Activated CD4-positive, alpha-beta T cell treated with anti-CD3 and anti-CD28 coated beads, Interleukin-2, amount 50 U/mL, for 24 hours (primary cell): ENCODE measurements around the gene ARL2.

Experiments used
- DNase-seq, 2 donors: peaks; one replicate each; pipeline ENCODE4 v3.0.0-alpha.2; 2020; ENCODE audit warnings: low read depth in 1 of 2, low spot score in 1 of 2

The ARL2 gene

DNA sequence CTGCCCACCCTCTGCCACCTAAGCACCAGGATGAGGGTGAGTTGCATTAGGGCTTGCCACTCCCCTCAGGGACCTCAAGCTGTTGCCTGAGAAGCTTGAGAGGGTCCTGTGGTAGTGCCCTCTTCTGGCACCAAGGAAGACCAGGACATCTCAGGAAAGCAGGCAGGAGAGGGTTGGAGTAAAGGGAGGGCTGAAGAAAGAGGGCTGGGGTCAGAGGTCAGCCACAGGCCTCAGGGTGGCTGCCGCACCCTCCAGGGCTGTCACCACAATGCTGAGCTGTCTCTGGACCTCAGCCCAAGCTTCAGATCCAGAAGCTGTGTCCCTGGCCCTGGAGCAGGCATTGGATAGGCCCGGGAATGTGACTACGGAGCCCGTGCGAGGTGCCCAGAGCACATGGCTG, 31.1 kb downstream of the ARL2 start:
- no peak for DNase-seq

DNA sequence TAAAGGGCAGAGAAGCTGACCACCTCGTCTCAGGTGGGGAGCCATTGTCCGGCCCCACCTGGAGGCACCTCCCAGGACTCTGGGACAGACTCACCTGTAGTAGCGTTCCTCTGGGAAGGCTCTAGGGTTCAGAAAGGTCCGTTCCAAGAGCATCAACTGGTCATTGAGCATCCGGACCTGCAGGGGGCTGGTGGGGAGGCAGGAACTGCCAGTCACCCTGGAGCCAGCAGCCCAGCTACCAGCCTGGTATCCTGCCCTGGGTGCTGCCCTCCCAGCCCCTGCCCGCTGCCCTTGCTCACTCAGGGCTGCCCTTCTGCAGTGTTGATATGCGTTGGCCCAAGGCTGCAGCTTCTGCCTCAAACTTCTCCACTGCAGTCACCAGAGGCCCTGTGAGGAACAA, 31.8 kb downstream of the ARL2 start:
- no peak for DNase-seq

DNA sequence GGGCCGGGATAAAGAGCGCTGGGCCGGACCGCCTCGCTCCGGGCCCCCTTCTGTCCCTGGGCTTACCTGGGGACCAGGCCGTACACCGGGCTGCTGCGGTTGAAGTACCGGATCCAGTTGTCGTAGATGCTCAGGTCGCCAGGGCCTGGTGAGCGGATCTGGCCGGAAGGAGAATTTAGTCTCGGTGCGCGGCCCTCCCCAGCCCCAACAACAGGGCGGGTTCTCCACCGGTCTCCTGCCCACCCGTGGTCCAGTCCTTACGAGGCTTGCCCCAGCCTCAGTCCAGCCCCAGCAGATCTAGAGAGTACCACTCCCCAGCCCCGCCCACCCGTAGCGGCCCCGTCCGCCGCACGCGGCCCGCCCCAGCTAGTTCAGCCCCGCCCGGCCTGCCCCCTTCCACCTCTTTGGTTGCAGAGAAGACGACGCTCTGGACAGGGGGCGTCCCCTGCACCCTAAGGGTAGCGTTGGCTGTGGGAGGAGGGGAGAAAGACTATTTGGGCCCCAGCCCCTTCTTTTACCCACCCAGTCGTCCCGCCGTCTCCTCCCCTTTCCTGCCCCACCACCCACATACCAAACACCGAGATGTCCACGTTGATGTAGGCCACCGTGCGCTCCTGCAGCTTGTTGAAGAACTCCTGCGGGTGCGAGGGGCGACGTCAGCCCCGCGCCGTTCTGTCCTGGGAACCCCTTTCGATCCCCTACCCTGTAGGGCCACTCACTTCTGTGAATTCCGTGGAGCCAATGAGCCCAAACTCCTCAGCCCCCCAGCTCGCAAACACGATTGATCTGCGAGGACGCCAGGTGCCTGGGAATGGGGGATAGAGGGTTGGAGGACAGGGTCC, 33.8 kb downstream of the ARL2 start:
- DNase-seq = no peak

DNA sequence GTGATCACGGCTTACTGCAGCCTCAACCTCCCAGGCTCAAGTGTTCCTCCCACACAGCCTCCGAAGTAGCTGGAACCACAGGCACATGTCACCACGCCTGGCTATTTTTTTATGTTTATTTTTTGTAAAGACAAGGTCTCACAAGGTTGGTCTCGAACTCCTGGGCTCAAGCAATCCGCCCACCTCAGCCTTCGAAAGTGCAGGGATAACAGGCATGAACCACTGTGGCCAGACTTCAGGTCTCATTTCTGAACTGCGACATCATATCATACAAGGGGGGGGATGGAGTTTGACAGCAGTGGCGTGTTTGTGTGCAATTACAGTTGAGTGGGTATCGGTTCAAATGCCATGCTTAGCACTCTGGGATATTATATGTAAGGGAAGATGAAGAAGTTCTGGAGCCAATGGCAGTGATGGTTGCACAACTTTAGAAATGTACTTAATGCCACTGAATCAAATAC, 37.5 kb downstream of the ARL2 start:
- no peak for DNase-seq

DNA sequence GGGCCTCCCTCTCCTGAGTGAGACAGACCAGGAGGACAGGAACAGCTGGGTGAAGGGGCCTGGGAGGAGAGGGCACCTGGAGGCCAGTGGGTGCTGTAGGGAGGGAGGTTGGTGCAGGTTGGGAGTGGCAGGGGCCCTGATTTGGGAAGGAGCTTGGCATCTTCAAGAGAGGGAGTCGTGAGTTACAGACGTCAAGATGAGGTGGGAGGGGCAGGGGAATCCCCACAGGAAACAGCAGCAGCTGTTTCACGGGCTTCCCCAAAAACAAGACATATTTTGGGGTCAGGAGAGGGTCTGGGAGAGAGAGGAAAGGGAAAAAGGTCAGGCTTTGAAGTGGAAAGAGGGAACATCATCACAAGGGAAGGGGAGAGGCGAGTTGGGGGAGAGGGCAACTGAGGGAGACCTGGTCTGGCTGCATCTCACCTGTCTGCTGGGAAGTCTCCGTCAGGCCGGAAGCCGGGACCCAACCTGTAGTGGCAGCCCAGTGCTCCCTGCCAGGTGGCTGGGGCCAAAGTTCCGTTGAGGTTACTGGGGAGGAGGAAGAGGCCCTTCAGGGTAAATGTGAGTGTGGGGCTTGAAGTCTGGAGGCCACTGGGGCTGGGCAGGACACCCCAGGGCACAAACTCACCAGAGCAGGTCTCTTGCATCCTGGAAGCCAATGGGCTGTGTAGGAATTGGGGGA, 40.0 kb downstream of the ARL2 start:
- no peak for DNase-seq

DNA sequence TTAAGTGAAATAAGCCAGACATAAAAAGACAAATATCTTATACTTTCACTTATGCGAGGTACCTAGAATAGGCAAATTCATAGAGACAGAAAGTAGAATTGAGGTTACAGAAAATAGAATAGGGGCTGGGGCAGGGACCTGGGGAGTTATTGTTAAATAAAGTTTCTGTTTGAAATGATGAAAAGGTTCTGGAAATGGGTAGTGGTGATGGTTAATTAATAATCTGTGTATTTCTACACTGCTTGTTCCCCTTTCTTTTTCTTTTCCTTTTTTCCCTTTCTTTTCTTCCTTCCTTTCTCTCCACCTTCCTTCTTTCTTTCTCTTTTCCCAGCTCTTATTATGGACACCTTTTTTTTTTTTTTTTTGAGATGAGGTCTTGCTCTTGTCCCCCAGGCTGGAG, 41.6 kb downstream of the ARL2 start:
- no peak for DNase-seq

DNA sequence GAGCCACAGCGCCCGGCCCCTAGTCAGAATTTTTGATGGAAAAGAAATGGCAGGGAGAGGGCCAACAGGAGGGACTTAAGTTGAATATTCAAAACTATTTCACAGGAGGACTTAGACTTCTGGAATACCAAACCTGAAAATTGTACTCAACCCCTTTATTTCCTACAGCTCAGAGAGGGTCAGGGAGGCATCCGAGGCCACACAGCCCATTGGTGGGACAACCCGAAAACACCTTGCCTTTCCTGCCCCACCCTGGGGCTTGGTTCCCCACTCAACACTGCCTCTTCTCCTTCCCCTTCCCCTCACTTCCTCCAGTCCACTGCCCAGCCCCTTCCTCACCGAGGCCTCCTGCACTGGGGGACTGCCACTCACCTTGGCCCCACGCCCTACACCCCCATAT, 43.0 kb downstream of the ARL2 start:
- DNase-seq = no peak

DNA sequence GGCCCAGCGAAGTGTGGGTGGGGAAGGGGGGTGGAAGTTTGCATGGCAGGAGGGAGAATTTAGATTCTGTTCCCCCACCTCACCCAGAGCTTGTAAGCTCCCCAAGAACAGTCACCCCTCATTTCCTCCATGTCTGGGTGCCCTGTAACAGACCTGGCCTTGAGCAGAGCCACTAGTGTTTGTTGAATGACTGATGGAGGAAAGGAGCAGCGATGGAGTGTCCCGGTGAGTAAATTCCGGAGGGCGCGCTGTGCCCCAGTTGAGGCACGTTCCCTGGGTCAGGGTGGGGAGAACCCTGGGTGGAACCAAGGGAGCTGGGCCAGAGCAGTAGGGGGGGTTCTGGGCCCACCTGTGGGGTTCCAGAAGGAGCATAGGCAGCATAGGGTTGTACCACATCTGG, 43.6 kb downstream of the ARL2 start:
- DNase-seq = no peak

DNA sequence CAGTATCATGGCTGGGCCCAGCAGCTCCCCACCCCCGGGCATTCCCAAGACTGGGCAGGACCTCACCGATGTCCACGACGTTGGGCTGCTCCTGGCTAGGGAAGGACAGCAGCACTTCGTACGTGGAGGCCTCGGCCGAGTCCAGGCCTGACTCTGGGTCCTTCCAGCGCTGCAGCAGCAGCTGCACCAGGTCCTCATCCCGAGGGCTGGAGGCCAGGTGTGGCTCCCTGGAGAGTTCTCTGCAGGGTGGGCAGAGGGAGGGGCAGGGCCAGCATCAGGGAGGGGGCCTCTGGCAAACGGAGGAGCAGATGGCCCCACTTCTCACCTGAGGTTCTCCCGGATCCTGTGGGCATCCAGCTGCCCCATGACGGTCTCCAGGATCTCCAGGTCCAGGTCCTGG, 44.1 kb downstream of the ARL2 start:
- no peak for DNase-seq

DNA sequence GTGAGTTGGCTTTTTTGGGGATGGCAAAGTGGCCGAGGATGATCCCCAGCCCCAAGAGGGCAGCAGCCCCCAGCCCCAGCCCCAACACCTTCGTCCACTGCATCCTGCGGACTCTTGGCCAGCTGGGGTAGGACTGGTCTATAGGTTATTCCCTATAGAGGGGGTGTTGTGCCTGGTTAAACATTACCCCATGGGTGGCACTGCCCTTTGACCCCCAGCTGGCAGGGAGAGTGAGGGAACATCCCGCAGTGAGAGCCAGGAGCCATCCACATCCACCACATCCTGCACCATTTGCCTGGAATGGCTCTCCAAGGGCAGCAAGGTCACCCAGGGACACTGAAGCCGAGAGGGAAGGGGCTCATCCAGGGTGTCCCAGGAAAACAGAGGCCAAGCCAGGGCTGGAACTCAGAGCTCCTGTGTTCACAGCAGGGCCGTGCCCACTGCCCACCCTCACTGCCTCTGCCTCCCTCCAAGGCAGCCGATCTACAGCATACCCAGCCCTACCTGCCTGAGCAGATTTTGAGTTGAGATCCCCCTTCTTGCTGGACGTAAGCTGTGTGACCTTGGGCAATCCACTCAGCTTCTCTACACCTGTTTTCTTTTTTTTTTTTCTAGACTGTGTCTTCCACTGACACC, 44.6 kb downstream of the ARL2 start, which contains the start of gene NAALADL1:
Gene NAALADL1, minus strand, starts transcription at position 135 of the 636 bp plus-strand sequence. Its CDS starts 32 bp downstream, at position 103.
- no peak for DNase-seq

DNA sequence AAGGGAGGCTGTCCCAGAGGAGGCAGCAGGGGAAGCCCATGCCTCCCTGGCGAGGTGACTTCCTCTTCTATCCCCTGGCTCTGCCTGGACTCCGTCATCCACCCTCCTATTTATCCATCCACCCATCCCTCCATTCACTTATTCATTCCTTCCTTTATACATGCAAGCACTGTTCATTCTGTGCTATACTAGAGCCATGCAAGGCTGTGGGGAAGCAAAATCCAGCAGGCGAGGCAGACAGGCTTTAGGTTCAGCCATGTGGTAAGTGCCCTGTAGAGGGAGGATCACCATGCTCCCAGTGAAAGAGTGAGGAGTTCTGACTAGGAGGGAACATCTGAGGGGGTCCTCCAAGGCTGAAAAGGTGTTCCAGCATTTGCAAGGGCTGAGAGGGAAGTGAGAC, 45.6 kb downstream of the ARL2 start:
- DNase-seq = no peak

DNA sequence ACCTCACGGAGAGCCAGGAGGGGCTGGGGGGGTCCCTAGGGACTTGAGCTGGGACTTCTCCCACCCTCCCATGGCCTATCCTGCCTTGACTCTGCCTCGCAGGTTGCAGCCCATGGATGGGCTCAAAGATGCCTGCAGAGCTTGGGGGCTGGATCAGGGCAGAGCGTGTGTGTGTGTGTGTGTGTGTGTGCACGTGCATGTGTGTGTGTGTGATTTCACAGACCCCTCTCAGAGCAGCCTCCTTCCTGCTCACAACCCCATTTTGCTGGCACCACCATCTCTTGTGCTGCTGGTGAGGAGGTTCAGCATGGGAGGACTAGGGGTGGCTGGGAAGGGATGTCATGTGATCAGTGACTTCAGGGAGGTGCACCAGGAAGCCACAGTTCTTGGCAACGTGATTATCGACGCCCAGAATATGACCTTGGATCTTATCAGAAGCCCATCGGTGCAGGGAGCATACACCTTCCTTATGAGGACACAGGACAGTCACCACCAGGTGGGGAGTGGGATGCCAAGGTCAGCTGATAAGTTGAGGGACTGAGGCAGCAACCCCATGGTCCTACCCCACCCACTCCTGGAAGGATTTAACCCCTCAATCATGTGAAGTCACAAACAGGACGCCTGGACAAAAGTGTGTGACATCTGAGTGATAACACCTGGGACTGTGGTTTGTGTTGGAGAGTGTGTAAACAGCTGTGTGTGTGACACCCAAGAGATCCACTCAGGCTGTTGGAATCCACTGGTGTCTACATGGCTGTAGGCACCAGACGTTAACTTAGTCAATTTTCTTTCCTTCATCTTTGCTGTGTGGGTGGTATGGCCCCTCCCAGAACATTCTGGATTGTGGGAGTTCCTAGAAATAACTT, 46.2 kb downstream of the ARL2 start:
- no peak for DNase-seq

DNA sequence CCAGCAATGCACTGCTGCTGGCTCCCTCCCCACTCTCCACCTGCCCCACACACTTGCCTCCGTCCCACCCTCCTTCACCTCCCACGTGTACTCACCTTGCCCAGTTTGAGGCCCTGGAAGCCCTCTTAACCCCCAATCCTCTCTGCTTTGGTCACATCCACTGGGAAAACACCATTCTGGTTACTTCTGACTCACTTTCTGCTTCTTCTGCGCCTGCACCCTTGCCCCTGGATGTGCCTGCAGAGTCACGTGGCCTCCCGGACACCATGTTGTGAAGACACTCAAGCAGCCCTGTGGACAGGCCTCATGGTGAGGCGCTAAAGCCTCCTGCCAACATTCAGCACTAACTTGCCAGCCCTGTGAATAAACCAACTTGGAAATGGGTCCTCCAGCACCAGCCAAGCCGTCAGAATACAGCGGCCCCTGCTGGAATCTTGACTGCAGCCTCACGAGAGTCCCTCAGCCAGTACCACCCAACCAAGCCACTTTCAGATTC, 47.0 kb downstream of the ARL2 start:
- no peak for DNase-seq

DNA sequence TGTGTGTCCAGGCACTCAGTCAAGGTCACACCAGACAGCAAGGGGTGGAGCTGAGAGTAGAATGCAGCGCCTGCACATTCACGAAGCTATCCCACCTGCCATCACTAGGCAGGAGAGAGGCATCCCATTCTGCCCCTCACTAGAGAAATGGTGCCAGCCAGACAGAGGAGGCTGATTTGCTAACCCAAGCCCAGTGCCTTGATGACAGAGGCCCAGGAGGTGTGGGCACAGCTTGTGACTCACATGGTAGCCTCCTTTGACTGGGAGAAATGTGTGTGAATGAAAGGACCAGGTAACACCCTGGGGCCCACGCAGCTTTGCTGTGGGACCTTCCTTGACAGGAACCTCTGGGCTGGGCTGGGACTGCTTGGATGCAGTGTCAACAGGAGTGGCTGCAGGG, 49.6 kb downstream of the ARL2 start:
- DNase-seq = no peak

DNA sequence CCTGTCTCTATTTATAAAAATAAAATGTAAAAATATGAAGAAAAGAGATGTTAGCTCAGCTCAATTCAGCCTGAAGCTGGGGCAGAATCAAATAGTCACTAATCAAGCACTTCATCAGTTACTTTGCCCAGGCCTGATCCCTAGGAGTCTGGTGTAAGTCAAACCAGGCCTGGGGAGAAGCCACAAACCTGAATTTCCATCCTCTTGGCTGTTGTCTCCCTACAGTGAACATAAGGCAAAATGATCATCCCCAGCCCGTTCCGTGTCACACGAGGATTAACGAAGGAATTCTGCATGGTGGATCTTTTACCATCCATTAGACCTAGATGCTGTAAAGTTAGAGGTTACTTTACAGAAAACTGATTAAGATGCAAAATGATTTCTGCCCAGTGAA, 50.9 kb downstream of the ARL2 start:
- no peak for DNase-seq

DNA sequence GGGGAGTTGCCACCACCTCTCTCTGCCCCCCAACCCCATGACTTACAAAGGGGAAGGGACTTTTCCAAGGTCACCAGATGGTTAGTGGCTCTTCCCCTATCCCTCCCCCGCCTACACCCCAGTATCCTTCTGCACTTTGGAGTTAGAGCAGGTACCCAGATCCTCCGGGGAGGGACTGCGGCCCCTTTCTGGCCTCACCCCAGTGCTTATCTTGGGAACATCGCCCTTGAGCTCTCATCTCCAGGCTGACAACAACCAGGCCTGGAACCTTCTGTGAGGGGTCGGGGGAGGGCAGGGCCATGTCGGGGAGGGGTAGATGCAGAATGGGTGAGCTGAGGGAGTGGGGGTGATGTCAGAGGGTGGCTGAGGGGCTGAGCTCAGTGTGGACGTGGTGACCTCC, 51.9 kb downstream of the ARL2 start:
- no peak for DNase-seq

DNA sequence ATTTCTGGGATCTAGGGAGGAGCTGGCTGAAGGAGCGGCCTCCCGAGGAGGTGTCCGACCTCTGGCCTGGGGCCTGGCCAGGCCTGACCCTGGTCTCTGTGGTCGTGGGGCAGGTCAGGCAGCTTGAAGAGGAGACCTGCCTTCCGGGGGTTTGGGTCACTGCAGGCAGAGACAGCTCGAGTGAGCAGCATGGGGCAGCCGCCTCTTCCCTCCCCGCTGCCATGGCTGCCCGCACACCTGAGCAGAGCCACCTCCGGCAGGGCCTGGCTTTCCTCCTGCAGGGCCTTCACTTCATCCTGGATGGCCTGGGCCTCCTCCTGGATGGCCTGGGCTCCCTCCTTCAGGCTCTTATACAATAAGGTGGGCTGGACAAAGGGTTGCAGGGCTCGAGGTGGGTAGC, 52.4 kb downstream of the ARL2 start:
- no peak for DNase-seq

DNA sequence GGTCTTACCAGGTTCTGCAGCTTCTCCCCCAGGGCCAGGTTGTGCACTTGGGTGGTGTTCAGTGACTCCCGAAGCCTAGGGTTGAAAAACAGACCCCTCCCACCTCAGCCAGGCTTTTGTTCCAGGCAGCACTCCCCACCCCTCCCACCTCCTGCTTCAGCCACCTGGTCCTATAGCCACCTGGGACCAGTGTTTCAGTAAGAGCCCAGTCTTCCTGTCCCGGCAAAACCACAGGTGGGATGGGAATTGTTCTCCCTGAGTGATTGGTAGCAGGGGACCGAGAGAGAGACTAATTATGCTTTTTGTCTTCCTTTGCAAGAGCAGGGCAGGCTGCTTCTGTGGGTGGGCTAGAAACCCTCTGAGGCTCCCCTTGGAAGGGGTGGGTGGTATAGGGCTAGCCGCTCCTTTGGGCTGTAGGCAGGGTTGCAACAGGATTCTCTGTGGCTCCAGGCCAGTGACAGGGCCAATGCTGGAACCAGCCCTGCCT, 52.9 kb downstream of the ARL2 start:
- DNase-seq = no peak

DNA sequence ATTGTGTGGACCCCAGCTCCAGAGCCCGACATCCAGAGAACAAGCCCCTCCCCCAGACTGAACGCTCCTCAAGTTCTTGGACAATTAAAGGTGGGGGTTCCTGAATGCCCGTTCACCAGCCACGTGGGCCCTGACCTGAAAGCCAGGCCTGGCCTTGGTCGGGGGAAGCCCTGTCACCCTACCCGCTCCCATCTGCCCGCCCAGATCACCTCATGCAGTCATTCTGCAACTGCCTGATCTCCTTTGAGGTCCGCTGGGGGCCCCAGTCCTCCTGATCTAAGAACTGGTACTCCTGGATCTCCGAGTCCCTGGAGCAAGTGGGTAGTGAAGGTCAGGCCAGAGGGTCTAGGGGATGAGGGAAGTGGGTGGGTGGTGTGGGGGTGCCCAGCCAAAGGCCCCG, 53.5 kb downstream of the ARL2 start:
- DNase-seq = no peak

DNA sequence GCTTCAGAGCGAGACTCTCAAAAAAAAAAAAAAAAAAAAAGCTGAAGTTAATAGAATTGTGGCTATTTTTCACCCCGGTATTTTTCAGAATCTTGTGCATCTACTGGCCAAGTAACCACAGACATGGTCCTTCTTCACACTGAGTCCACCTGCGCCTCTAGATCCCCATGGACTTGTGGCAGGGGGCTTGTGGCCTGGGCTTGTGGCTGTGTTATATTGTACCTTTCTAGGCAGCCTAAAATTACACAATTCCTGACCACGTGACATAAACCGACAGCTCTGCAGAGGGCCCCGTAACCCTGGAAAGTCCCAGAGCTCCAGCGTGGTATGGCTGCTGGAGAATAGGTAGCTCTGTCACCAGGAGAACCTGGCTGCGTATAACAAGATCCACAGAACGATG, 55.3 kb downstream of the ARL2 start:
- no peak for DNase-seq
